ENCODE measurements around the gene BNC2.

- TF ChIP-seq CTCF (IDR thresholded peaks at IDR 0.05) = no peak
- TF ChIP-seq POLR2A (IDR thresholded peaks at IDR 0.05) = no peak
Observed at GRCh38 chr9:16455842-16456241, 414.6 kb downstream of the BNC2 start.

Measured in right lobe of liver (tissue), 4 donors.